ENCODE measurements around the gene RALGDS. TPM values are rescaled to one million over a fixed set of nuclear protein-coding genes. Genes with fewer than 3 reads are reported as not detected.
A peak's percentile ranks its signal among the peaks of the same experiment; 100 is the strongest.

Gene RALGDS
- total and polyA plus RNA-seq, 2 donors (not counting 3 experiments of a cell fraction or from before 2014, with no cell fraction given): 41.4 to 60.0 TPM

DNA sequence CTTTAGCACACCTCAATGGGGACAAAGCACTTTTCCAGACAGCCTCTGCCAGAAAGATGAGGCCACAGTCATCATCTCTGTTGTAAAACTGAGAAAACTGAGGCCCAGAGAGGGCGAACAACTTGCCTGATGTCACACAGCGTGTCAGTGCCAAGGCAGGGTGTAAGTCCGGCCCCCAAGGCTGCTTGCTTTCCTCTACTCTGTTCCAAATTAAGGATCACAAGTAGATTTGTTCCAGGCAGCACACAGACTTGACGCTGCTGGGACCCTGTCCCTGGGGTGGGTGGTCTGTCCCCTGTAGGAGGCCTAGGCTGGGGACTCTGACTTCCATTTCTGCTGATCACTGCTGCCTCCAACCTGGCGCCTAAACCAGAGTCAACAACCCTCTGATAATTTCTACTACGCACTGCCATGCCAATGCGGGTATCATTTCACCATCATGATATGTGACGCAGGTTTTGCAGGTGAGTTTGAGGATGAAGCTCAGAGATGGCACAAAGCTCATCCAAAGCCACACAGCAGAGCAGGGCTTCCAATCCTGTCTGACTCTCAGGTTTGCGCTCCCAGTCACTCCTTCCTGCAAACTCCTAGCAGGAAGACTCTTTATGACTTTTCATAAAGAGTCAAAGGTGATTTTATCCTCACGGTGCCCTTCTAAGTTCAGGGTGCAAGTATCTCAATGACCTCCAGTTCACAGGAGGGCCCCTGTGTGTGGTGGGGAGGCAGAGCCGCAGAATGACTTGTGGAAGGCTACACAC, 13.5 kb upstream of the RALGDS start:
- Histone ChIP-seq H3K27me3 (ENCODE audit: control insufficient read depth in 2 of 2, insufficient read depth in 2 of 2, low read length in 2 of 2) (no peaks in the 10 kb centered on the region), H3K4me3 (replicated peaks in 1 of 3; ENCODE audit: insufficient read depth in 1 of 3, low read depth in 1 of 3, low read length in 3 of 3) (no peak overlapping the region), H2AFZ (ENCODE audit: low read depth, low read length) (no peak overlapping the region), H3K79me2 (ENCODE audit: control insufficient read depth, insufficient read depth, low read length) (no peaks in the 10 kb centered on the region), H3K9ac (replicated peaks; ENCODE audit: extremely low read depth, insufficient read depth, low read length) (peak overlapping the region; percentile 59), H3K9me1 (replicated peaks; ENCODE audit: control insufficient read depth, extremely low read depth, insufficient read depth, low read length) (no peaks in the 10 kb centered on the region), H3K9me3 (replicated peaks; ENCODE audit: control insufficient read depth, insufficient read depth, low read length) (no peaks in the 10 kb centered on the region), H4K20me1 (replicated peaks; ENCODE audit: control insufficient read depth, extremely low read depth, insufficient read depth, low read length) (no peaks in the 10 kb centered on the region), H3K4me2 (ENCODE audit: insufficient read depth, low read length) (peak overlapping the region; percentile 26), H3K36me3 (ENCODE audit: control insufficient read depth in 2 of 2, extremely low read depth in 1 of 2, insufficient read depth in 2 of 2, low read length in 2 of 2) (no peaks in the 10 kb centered on the region), H3K4me1 (ENCODE audit: control insufficient read depth, extremely low read depth, insufficient read depth, low read length) (peaks cover 30% of the 10 kb centered on the region), H3K27ac (ENCODE audit: insufficient read depth, low read depth, low read length) (peak overlapping the region; percentile 80)
- FAIRE-seq (peak; percentile 78), DNase-seq (ENCODE audit: low read depth, low spot score) (no peak)
- BruUV-seq (replicated peaks): no TSS peak
- dilution Hi-C loops (cut with MboI; ENCODE audit: extremely low pct_ligation_motif_present, low sequenced_read_pairs) (no loop called here), intact Hi-C loops (cut with micrococcal nuclease) (loop anchor here (1.0 kb wide), 3 partner anchors 8 to 13 kb away; partner anchors contain the start of gene RALGDS)
- ChIA-PET POLR2A (interaction anchor here (0.5 to 1.5 kb wide), 4 partner anchors 10 to 325 kb away, joined by 3 to 13 read pairs (median 4); partner anchors contain the start of gene CACFD1), CTCF (interaction anchor here (0.8 to 4.9 kb wide), 11 partner anchors 9 to 233 kb away, joined by 3 to 105 read pairs (median 3); partner anchors contain the start of gene GTF3C5)
- no peak for TF ChIP-seq FOS (IDR thresholded peaks at IDR 0.05; ENCODE audit: borderline replicate concordance, insufficient read depth, low read length)
- TF ChIP-seq GATA2 (IDR thresholded peaks at IDR 0.05; ENCODE audit: insufficient read depth, insufficient read length, low read depth, low read length): no peak
- no peak for TF ChIP-seq POLR2A (IDR thresholded peaks at IDR 0.05; ENCODE audit: low read depth, low read length)
- no peak for TF ChIP-seq MYC (IDR thresholded peaks at IDR 0.05; ENCODE audit: low read depth, low read length)
- TF ChIP-seq JUN (IDR thresholded peaks at IDR 0.05; ENCODE audit: borderline replicate concordance, insufficient read depth, insufficient read length, low read depth): no peak
- no peak for TF ChIP-seq EZH2 (IDR thresholded peaks at IDR 0.05; ENCODE audit: borderline replicate concordance, low read depth, low read length, severe bottlenecking)
- TF ChIP-seq, protein P1, sequence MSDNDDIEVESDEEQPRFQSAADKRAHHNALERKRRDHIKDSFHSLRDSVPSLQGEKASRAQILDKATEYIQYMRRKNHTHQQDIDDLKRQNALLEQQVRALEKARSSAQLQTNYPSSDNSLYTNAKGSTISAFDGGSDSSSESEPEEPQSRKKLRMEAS (IDR thresholded peaks at IDR 0.05; ENCODE audit: insufficient read depth, insufficient read length): no peak
- no peak for TF ChIP-seq POLR2AphosphoS5 (IDR thresholded peaks at IDR 0.05; ENCODE audit: insufficient read depth, low read depth, low read length)
- TF ChIP-seq, protein P2, sequence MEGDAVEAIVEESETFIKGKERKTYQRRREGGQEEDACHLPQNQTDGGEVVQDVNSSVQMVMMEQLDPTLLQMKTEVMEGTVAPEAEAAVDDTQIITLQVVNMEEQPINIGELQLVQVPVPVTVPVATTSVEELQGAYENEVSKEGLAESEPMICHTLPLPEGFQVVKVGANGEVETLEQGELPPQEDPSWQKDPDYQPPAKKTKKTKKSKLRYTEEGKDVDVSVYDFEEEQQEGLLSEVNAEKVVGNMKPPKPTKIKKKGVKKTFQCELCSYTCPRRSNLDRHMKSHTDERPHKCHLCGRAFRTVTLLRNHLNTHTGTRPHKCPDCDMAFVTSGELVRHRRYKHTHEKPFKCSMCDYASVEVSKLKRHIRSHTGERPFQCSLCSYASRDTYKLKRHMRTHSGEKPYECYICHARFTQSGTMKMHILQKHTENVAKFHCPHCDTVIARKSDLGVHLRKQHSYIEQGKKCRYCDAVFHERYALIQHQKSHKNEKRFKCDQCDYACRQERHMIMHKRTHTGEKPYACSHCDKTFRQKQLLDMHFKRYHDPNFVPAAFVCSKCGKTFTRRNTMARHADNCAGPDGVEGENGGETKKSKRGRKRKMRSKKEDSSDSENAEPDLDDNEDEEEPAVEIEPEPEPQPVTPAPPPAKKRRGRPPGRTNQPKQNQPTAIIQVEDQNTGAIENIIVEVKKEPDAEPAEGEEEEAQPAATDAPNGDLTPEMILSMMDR (IDR thresholded peaks at IDR 0.05; ENCODE audit: extremely low read depth in 1 of 2, insufficient read depth in 1 of 2, low read depth in 1 of 2, low read length in 2 of 2): no peak

All from endothelial cell of umbilical vein (primary cell).